HG02884 (cell line): ENCODE data around the gene ACACA.
"Not testable (repeated sequence)": the region's sequence is repeated elsewhere in the genome, so short reads cannot be mapped to it uniquely, and the experiment has no call there.

Experiments used
- ATAC-seq: cut with Tn5 transposase; IDR thresholded peaks from one replicate; pipeline ENCODE4 v1.9.1; 2021; ENCODE audit warnings: mild to moderate bottlenecking, moderate library complexity; ENCODE audit not compliant: unreplicated experiment

ACACA gene

GRCh38 chr17:37084372-37084771 is 322.3 kb downstream of the ACACA start:
- ATAC-seq: no peak

- ATAC-seq: no peak
These were observed 323.2 kb downstream of the ACACA start for GRCh38 chr17:37083456-37083855.

- ATAC-seq: no peak
These were observed 323.7 kb downstream of the ACACA start for GRCh38 chr17:37082985-37083384.

- no peak for ATAC-seq
These were observed 324.2 kb downstream of the ACACA start for GRCh38 chr17:37082311-37082860.

- no peak for ATAC-seq
These were observed 325.3 kb downstream of the ACACA start for GRCh38 chr17:37081287-37081686.

- ATAC-seq: no peak
These were observed 326.9 kb downstream of the ACACA start for GRCh38 chr17:37079735-37080134.

GRCh38 chr17:37079065-37079708 is 327.4 kb downstream of the ACACA start:
- ATAC-seq: no peak

- ATAC-seq: not testable (repeated sequence)
These were observed 333.2 kb downstream of the ACACA start for GRCh38 chr17:37073464-37073863.

GRCh38 chr17:37069087-37069486 is 337.5 kb downstream of the ACACA start:
- ATAC-seq: no peak

- ATAC-seq: no peak
These were observed 338.4 kb downstream of the ACACA start for GRCh38 chr17:37068266-37068665.

- ATAC-seq: no peak
These were observed 339.0 kb downstream of the ACACA start for GRCh38 chr17:37067555-37068111.

GRCh38 chr17:37066322-37067255 is 340.0 kb downstream of the ACACA start:
- ATAC-seq: no peak

- ATAC-seq: no peak
These were observed 340.9 kb downstream of the ACACA start for GRCh38 chr17:37065486-37066321.

GRCh38 chr17:37064956-37065355 is 341.7 kb downstream of the ACACA start:
- ATAC-seq: no peak

- no peak for ATAC-seq
These were observed 342.4 kb downstream of the ACACA start for GRCh38 chr17:37064206-37064605.

GRCh38 chr17:37062021-37062420 is 344.6 kb downstream of the ACACA start:
- no peak for ATAC-seq

- ATAC-seq: no peak
These were observed 345.7 kb downstream of the ACACA start for GRCh38 chr17:37060928-37061327.

GRCh38 chr17:37060094-37060493 is 346.5 kb downstream of the ACACA start:
- no peak for ATAC-seq

- no peak for ATAC-seq
These were observed 347.1 kb downstream of the ACACA start for GRCh38 chr17:37059493-37059892.

GRCh38 chr17:37056622-37057021 is 350.0 kb downstream of the ACACA start:
- no peak for ATAC-seq

GRCh38 chr17:37054894-37055293 is 351.7 kb downstream of the ACACA start:
- ATAC-seq: no peak
